GM12878 (cell line): ENCODE measurements around the gene EEF1G. TPM values are rescaled to one million over a fixed set of nuclear protein-coding genes. Genes with fewer than 3 reads are reported as not detected.

ENCODE experiments used
- BCLAF1 ChIP-seq: fragments of 450-650 bp; IDR thresholded peaks from 2 replicates; pipeline ENCODE4 v1.6.1; 2017; ENCODE audit warnings: antibody characterized with exemption, mild to moderate bottlenecking, moderate library complexity
- CBFB ChIP-seq: IDR thresholded peaks from 2 replicates; pipeline ENCODE4 v1.6.1; 2016; ENCODE audit warnings: antibody characterized with exemption, low read depth
- EGR1 ChIP-seq, 2 experiments: IDR thresholded peaks; 1 replicate in 1 of 2; 2 replicates in 1 of 2; pipeline ENCODE4 v1.6.1; 2011 to 2012; ENCODE audit warnings: low read depth in 2 of 2, low read length in 2 of 2, borderline replicate concordance in 1 of 2, mild to moderate bottlenecking in 1 of 2, moderate library complexity in 1 of 2
- ESRRA ChIP-seq: IDR thresholded peaks from 2 replicates; pipeline ENCODE4 v1.6.1; 2012; ENCODE audit warnings: mild to moderate bottlenecking, low read length, improper control_type of control experiment
- FOXM1 ChIP-seq: IDR thresholded peaks from 2 replicates; pipeline ENCODE4 v1.6.1; 2012; ENCODE audit warnings: low read depth, mild to moderate bottlenecking, inconsistent platforms, low read length, moderate library complexity
- IRF5 ChIP-seq: fragments of 450-650 bp; IDR thresholded peaks from 2 replicates; pipeline ENCODE4 v1.6.1; 2017; ENCODE audit warnings: borderline replicate concordance
- MEF2A ChIP-seq: IDR thresholded peaks from 2 replicates; pipeline ENCODE4 v1.6.1; 2011; ENCODE audit warnings: low read depth, mild to moderate bottlenecking, low read length, moderate library complexity; ENCODE audit not compliant: insufficient read depth
- MLLT1 ChIP-seq: fragments of 450-650 bp; IDR thresholded peaks from 2 replicates; pipeline ENCODE4 v1.6.1; 2016; ENCODE audit warnings: mild to moderate bottlenecking
- NFYB ChIP-seq: IDR thresholded peaks from 2 replicates; pipeline ENCODE4 v1.6.1; 2011; ENCODE audit warnings: low read depth, mild to moderate bottlenecking, low read length, improper control_type of control experiment, moderate library complexity; ENCODE audit not compliant: insufficient read depth
- NKRF ChIP-seq: fragments of 450-650 bp; conservative IDR thresholded peaks from 2 replicates; pipeline ENCODE4 v1.6.1; 2017; ENCODE audit warnings: mild to moderate bottlenecking, moderate library complexity
- NRF1 ChIP-seq: conservative IDR thresholded peaks from 2 replicates; pipeline ENCODE4 v1.6.1; 2011; ENCODE audit warnings: mild to moderate bottlenecking, low read depth, low read length, improper control_type of control experiment
- PKNOX1 ChIP-seq: fragments of 450-650 bp; IDR thresholded peaks from 2 replicates; pipeline ENCODE4 v1.6.1; 2016; ENCODE audit warnings: mild to moderate bottlenecking
- SKIL ChIP-seq: fragments of 450-650 bp; IDR thresholded peaks from 2 replicates; pipeline ENCODE4 v1.6.1; 2017; ENCODE audit warnings: mild to moderate bottlenecking, low read depth, inconsistent platforms; ENCODE audit not compliant: poor library complexity, severe bottlenecking
- STAT1 ChIP-seq: fragments of 450-650 bp; conservative IDR thresholded peaks from 2 replicates; pipeline ENCODE4 v1.6.1; 2014; ENCODE audit warnings: antibody characterized with exemption, mild to moderate bottlenecking
- SUPT20H ChIP-seq: IDR thresholded peaks from 2 replicates; pipeline ENCODE4 v1.6.1; 2011; ENCODE audit warnings: low read depth, mild to moderate bottlenecking, low read length, moderate library complexity, borderline replicate concordance; ENCODE audit not compliant: control insufficient read depth
- TARDBP ChIP-seq: IDR thresholded peaks from 2 replicates; pipeline ENCODE4 v1.6.1; 2016; ENCODE audit warnings: borderline replicate concordance
- polyA plus RNA-seq, 11 experiments: library from polyadenylated mRNA; depleted of rRNA in 4 of 11; unstranded in 6 of 11; stranded (reverse) in 5 of 11; fragments of >200 nt; fragmentation: Nextera tagmentation in 4 of 11; fragmentation: Illumina TruSeq in 1 of 11; extraction: Ambion mirVana in 4 of 11; extraction: Trizol in 1 of 11; gene quantifications; 1 replicate in 1 of 11; 2 replicates in 10 of 11; pipeline versions ENCODE4 v1.2.1 to v1.2.3, GENCODE V29; 2011 to 2016; ENCODE audit warnings: inconsistent platforms in 2 of 11, missing spikeins in 2 of 11, low read depth in 1 of 11
- total RNA-seq, 4 experiments: library from RNA; depleted of rRNA in 3 of 4; stranded (reverse); fragments of >200 nt in 3 of 4; fragmentation: Illumina TruSeq in 1 of 4; extraction: Trizol in 1 of 4; gene quantifications; 2 replicates each; pipeline versions ENCODE4 v1.2.1 to v1.2.3, GENCODE V29; 2013 to 2021

Gene EEF1G
- total and polyA plus RNA-seq, 10 of the 15 experiments (the other 5 are each of a cell fraction or from before 2014, with no cell fraction given): 850 to 2,739 (median 2,277) TPM

- TF ChIP-seq BCLAF1 (no peak), CBFB (peak; percentile 55; the same call in 1 of the 2 replicates), STAT1 (no peak), SUPT20H (no peak), IRF5 (no peak), EGR1 (IDR thresholded peaks at IDR 0.05; ENCODE audit: borderline replicate concordance in 1 of 2, low read depth in 2 of 2, low read length in 2 of 2) (peak; percentile 43 to 59), MLLT1 (0 out of 2 replicates have a peak, but pooled peaks have one; percentile 23), SKIL (no peak), NFYB (no peak), TARDBP (no peak), ESRRA (no peak), NKRF (peak; percentile 48; the same call in 1 of the 2 replicates), NRF1 (no peak), FOXM1 (0 out of 2 replicates have a peak, but pooled peaks have one; percentile 26), PKNOX1 (peak; percentile 72), MEF2A (no peak)
Measured at GRCh38 chr11:62621567-62622470, 48.1 kb upstream of the EEF1G start, which contains the start of gene B3GAT3 (continued).
